Measurements from ENCODE around the gene MPZL1. TPM values are rescaled to one million over a fixed set of nuclear protein-coding genes. Genes with fewer than 3 reads are reported as not detected.

The MPZL1 gene
- total and polyA plus RNA-seq, 2 of the 13 experiments (the other 11 are each of a cell fraction or from before 2014, with no cell fraction given) = 38.0 to 68.7 TPM

GRCh38 chr1:167720965-167721616, 691 bp upstream of the MPZL1 start:
- CTCF ChIA-PET (ENCODE audit: low intra/inter-chr PET ratio, low total read pairs) = interaction anchor here (2.6 kb wide), 1 partner anchor 82 kb away, joined by 15 read pairs; no protein-coding TSS in a partner anchor
- Histone ChIP-seq H4K20me1 (ENCODE audit: insufficient read depth, low read length) (peaks cover 3% of the 10 kb centered on the region), H3K27ac (ENCODE audit: extremely low read length, insufficient read depth, low read length) (peak overlapping the region; percentile 62), H3K27me3 (ENCODE audit: control insufficient read depth in 1 of 2, insufficient read depth in 2 of 2, low read length in 2 of 2) (no peaks in the 10 kb centered on the region; a peak in 1 of 5 replicates), H3K9ac (ENCODE audit: insufficient read depth, low read depth, low read length) (peak overlapping the region; percentile 81), H3K4me3 (replicated peaks in 1 of 3; ENCODE audit: insufficient read depth in 1 of 3, low read depth in 2 of 3, low read length in 3 of 3) (peak overlapping the region; percentile 92 to 95 (median 92)), H3K36me3 (replicated peaks in 1 of 2; ENCODE audit: control insufficient read depth in 1 of 2, insufficient read depth in 2 of 2, low read length in 2 of 2) (no peaks in the 10 kb centered on the region), H2AFZ (ENCODE audit: low read length) (peak overlapping the region; percentile 86), H3K9me3 (ENCODE audit: low read length) (no peaks in the 10 kb centered on the region), H3K4me1 (ENCODE audit: insufficient read depth, low read length) (peaks cover 72% of the 10 kb centered on the region), H3K79me2 (ENCODE audit: insufficient read depth, low read length) (peaks cover 36% of the 10 kb centered on the region), H3K4me2 (ENCODE audit: low read depth, low read length) (peak overlapping the region; percentile 77)
- intact Hi-C loops (cut with micrococcal nuclease; ENCODE audit: unreplicated experiment) = loop anchor here (1.0 to 5.0 kb wide), 3 partner anchors 36 to 216 kb away; partner anchors contain the start of genes DCAF6 and MPC2
- no peak for FAIRE-seq
- TSS peak; percentile 89 for BruUV-seq (replicated peaks)
- in situ Hi-C loops (cut with HindIII; ENCODE audit: extremely low pct_ligation_motif_present, low pct_unique_long_range_greater_than_20kb) = loop anchor here (5.0 kb wide), 1 partner anchor 86 kb away; no protein-coding TSS in a partner anchor
- peak; percentile 53 for ATAC-seq
- POLR2A ChIA-PET = interaction anchor here (1.3 kb wide), 1 partner anchor 215 kb away, joined by 6 read pairs; the partner anchor contains the start of genes DCAF6 and MPC2
- DNase-seq (ENCODE audit: low spot score) = peak; percentile 49
- WGBS (ENCODE audit: low lambda C conversion rate) = 2% methylated on average over 13 of the region's 13 CpGs
- TF ChIP-seq NR2C2 (CRISPR knock-in tag; IDR thresholded peaks at IDR 0.05; ENCODE audit: borderline replicate concordance) (no peak), SNAPC2 (CRISPR knock-in tag; IDR thresholded peaks at IDR 0.05) (0 out of 2 replicates have a peak, but pooled peaks have one; percentile 51), TARDBP (CRISPR knock-in tag; IDR thresholded peaks at IDR 0.05) (peak; percentile 51; the same call in 1 of the 2 replicates), ZNF883 (CRISPR knock-in tag; IDR thresholded peaks at IDR 0.05; ENCODE audit: not compliant biosample characterization) (peak; percentile 42), NR2F2 (IDR thresholded peaks at IDR 0.05; ENCODE audit: borderline replicate concordance, low read depth) (0 out of 2 replicates have a peak, but pooled peaks have one; percentile 21), ZNF354B (CRISPR knock-in tag; IDR thresholded peaks at IDR 0.05) (peak; percentile 66; the same call in 1 of the 2 replicates), ZNF317 (CRISPR knock-in tag; IDR thresholded peaks at IDR 0.05) (no peak), BRCA1 (CRISPR knock-in tag; IDR thresholded peaks at IDR 0.05) (0 out of 2 replicates have a peak, but pooled peaks have one; percentile 60), ZBED4 (CRISPR knock-in tag; IDR thresholded peaks at IDR 0.05; ENCODE audit: borderline replicate concordance) (0 out of 2 replicates have a peak, but pooled peaks have one; percentile 58), KDM5A (IDR thresholded peaks at IDR 0.05; ENCODE audit: borderline replicate concordance, low read length) (peak; percentile 42; the same call in 1 of the 2 replicates), IKZF4 (CRISPR knock-in tag; IDR thresholded peaks at IDR 0.05; ENCODE audit: borderline replicate concordance, low read depth, not compliant biosample characterization) (peak; percentile 40), ZNF615 (CRISPR knock-in tag; IDR thresholded peaks at IDR 0.05; ENCODE audit: borderline replicate concordance) (no peak), ZNF121 (CRISPR knock-in tag; IDR thresholded peaks at IDR 0.05) (no peak), NR2F6 (IDR thresholded peaks at IDR 0.05) (0 out of 2 replicates have a peak, but pooled peaks have one; percentile 20), NR2F6 (CRISPR knock-in tag; IDR thresholded peaks at IDR 0.05) (no peak), RFXANK (CRISPR knock-in tag; IDR thresholded peaks at IDR 0.05) (0 out of 2 replicates have a peak, but pooled peaks have one; percentile 2), ZNF800 (CRISPR knock-in tag; IDR thresholded peaks at IDR 0.05) (peak; percentile 55; the same call in 1 of the 2 replicates), THAP11 (CRISPR knock-in tag; IDR thresholded peaks at IDR 0.05) (0 out of 2 replicates have a peak, but pooled peaks have one; percentile 2)
